A673 (cell line): Measurements from ENCODE around the gene TMEM238L. TPM values are rescaled to one million over a fixed set of nuclear protein-coding genes. Genes with fewer than 3 reads are reported as not detected.

Source experiments
- BruUV-seq: library from RNA; stranded (reverse); fragments of 400-500 nt; replicated peaks from 2 replicates; lab custom pipeline; 2021; lab: Mats Ljungman, UMichigan
- CTCF ChIA-PET: fragments of 300-600 bp; sonication (Branson Sonifier 250); formaldehyde crosslinking; loops from one replicate; lab custom pipeline; 2022; ENCODE audit warnings: antibody characterized with exemption; lab: Charles Lee
- POLR2A ChIA-PET: fragments of 300-600 bp; sonication (Branson Sonifier 250); formaldehyde crosslinking; loops from one replicate; lab custom pipeline; 2022; ENCODE audit warnings: antibody characterized with exemption; ENCODE audit not compliant: low non-redundant PET; lab: Charles Lee
- DNase-seq: peaks from one replicate; pipeline ENCODE4 v3.0.0-alpha.2; 2015; ENCODE audit warnings: low spot score
- H3K27ac ChIP-seq: fragments of 200-600 bp; sonication (generic); 2 replicates; pipeline ENCODE4 v1.5.1; 2016; ENCODE audit warnings: mixed run types, low read depth, mild to moderate bottlenecking, mixed read lengths, antibody characterized with exemption, low read length; ENCODE audit not compliant: poor library complexity, severe bottlenecking
- H3K27me3 ChIP-seq: fragments of 200-600 bp; sonication (generic); replicated peaks from 2 replicates; pipeline ENCODE4 v1.6.1; 2017; ENCODE audit warnings: mixed run types, low read depth, mild to moderate bottlenecking, mixed read lengths, antibody characterized with exemption, low read length; ENCODE audit not compliant: insufficient read depth, poor library complexity
- H3K36me3 ChIP-seq: fragments of 200-600 bp; sonication (generic); 2 replicates; pipeline ENCODE4 v1.6.1; 2016; ENCODE audit warnings: mixed run types, mild to moderate bottlenecking, mixed read lengths, antibody characterized with exemption, low read length; ENCODE audit not compliant: insufficient read depth, poor library complexity, severe bottlenecking
- H3K4me1 ChIP-seq: fragments of 200-600 bp; sonication (generic); 2 replicates; pipeline ENCODE4 v1.6.1; 2017; ENCODE audit warnings: mixed run types, mild to moderate bottlenecking, mixed read lengths, antibody characterized with exemption, low read length; ENCODE audit not compliant: insufficient read depth, poor library complexity, severe bottlenecking
- H3K4me3 ChIP-seq: fragments of 200-600 bp; sonication (generic); 2 replicates; pipeline ENCODE4 v1.5.1; 2016; ENCODE audit warnings: low read depth, mixed run types, mild to moderate bottlenecking, mixed read lengths, low read length; ENCODE audit not compliant: poor library complexity, severe bottlenecking
- H3K9me3 ChIP-seq: fragments of 200-600 bp; sonication (generic); 2 replicates; pipeline ENCODE4 v1.6.1; 2016; ENCODE audit warnings: mixed run types, low read depth, mild to moderate bottlenecking, mixed read lengths, antibody characterized with exemption, low read length; ENCODE audit not compliant: poor library complexity, severe bottlenecking
- CTCF ChIP-seq: fragments of 300-800, 200-600 bp; sonication (generic); conservative IDR thresholded peaks from 2 replicates; pipeline ENCODE4 v1.5.1; 2017; ENCODE audit warnings: low read depth, mild to moderate bottlenecking, antibody characterized with exemption, low read length, moderate library complexity, mixed read lengths
- EZH2 ChIP-seq: fragments of 200-600 bp; sonication (generic); IDR thresholded peaks from 2 replicates; pipeline ENCODE4 v1.6.1; 2017; ENCODE audit warnings: borderline replicate concordance, low read depth, mild to moderate bottlenecking, mixed read lengths, antibody characterized with exemption, low read length; ENCODE audit not compliant: poor library complexity, severe bottlenecking
- intact Hi-C: fragments of 100-400 bp; cut with micrococcal nuclease; formaldehyde crosslinking; loops from one replicate; pipeline ENCODE4 v1.10.0; 2022; ENCODE audit not compliant: unreplicated experiment
- total RNA-seq: library from RNA; stranded (reverse); gene quantifications from 2 replicates; pipeline ENCODE4 v1.2.3, GENCODE V29; 2021

Gene TMEM238L
- total RNA-seq, 1 experiment from 2014 or later, result not detected

- CTCF ChIA-PET, result interaction anchor here (0.6 kb wide), 1 partner anchor 329 kb away, joined by 3 read pairs; no protein-coding TSS in a partner anchor
- TF ChIP-seq EZH2 (no peak), CTCF (no peak)
- no peak overlapping the region for H3K27ac ChIP-seq
- H3K4me3 ChIP-seq, result no peak overlapping the region
- no TSS peak for BruUV-seq
- no peaks in the 10 kb centered on the region for H3K36me3 ChIP-seq
- DNase-seq, result no peak
- H3K9me3 ChIP-seq, result no peaks in the 10 kb centered on the region
- H3K27me3 ChIP-seq, result peaks cover 31% of the 10 kb centered on the region
- intact Hi-C loops, result no loop called here
- POLR2A ChIA-PET, result no interaction called here
- no peaks in the 10 kb centered on the region for H3K4me1 ChIP-seq
Observed at GRCh38 chr17:10797476-10798328, 6.2 kb downstream of the TMEM238L start.

GRCh38 chr17:10793816-10794215 lies 10.1 kb downstream of the TMEM238L start:
- Histone ChIP-seq H3K36me3 (no peaks in the 10 kb centered on the region), H3K4me1 (no peaks in the 10 kb centered on the region), H3K27me3 (peaks cover 55% of the 10 kb centered on the region), H3K4me3 (no peak overlapping the region), H3K27ac (no peak overlapping the region), H3K9me3 (no peaks in the 10 kb centered on the region)
- no TSS peak for BruUV-seq
- intact Hi-C loops, result no loop called here
- no peak for DNase-seq
- ChIA-PET CTCF (no interaction called here), POLR2A (no interaction called here)
- TF ChIP-seq CTCF (no peak), EZH2 (no peak)

GRCh38 chr17:10793256-10793655 lies 10.6 kb downstream of the TMEM238L start:
- no peak for TF ChIP-seq EZH2
- TF ChIP-seq CTCF, result no peak
- H3K9me3 ChIP-seq, result no peaks in the 10 kb centered on the region
- POLR2A ChIA-PET, result no interaction called here
- no peak overlapping the region for H3K4me3 ChIP-seq
- no peak overlapping the region for H3K27ac ChIP-seq
- no TSS peak for BruUV-seq
- H3K4me1 ChIP-seq, result no peaks in the 10 kb centered on the region
- peaks cover 54% of the 10 kb centered on the region for H3K27me3 ChIP-seq
- H3K36me3 ChIP-seq, result no peaks in the 10 kb centered on the region
- intact Hi-C loops, result no loop called here
- no peak for DNase-seq
- CTCF ChIA-PET, result no interaction called here
